GM10248 (cell line): ENCODE data around the gene DNAAF5.
"Not testable (repeated sequence)": the region's sequence is repeated elsewhere in the genome, so short reads cannot be mapped to it uniquely, and the experiment has no call there.

ENCODE experiments used
- CTCF ChIA-PET: fragments of 300-600 bp; sonication (Branson Sonifier 250); formaldehyde crosslinking; extraction: SDS; loops from one replicate; lab custom pipeline; 2021; ENCODE audit warnings: antibody characterized with exemption; lab: Yijun Ruan, JAX
- POLR2A ChIA-PET: fragments of 350-650 bp; sonication (Branson Sonifier 250); formaldehyde crosslinking; extraction: SDS; loops from one replicate; lab custom pipeline; 2020; ENCODE audit warnings: antibody characterized with exemption; lab: Yijun Ruan, JAX
- DNase-seq: peaks from one replicate; pipeline ENCODE4 v3.0.0; 2012; ENCODE audit errors: extremely low spot score
- TF ChIP-seq, protein P1 (sequence below): IDR thresholded peaks from 2 replicates; pipeline ENCODE4 v1.5.1; 2012; ENCODE audit warnings: mild to moderate bottlenecking, low read depth; ENCODE audit errors: extremely low read depth, missing control alignments, control extremely low read depth

Gene DNAAF5

DNA sequence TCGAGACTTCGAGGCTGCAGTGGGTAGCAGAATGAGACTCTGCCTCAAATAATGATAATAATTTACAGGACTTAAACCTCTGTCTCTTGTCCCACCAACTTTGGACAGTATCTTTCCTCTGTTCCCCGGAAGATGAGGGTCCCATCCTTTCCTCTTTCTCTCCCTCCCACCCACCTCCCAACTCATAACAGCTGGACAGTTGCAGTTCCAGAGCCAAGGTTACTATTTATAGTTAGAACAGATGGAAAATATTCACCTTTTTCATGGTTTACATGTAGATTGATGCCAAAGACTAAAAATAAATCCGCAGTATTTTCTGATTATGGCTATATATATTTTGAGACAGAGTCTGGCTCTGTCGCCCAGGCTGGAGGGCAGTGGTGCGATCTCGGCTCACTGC lies 74.2 kb downstream of the DNAAF5 start:
- DNase-seq = no peak
- TF ChIP-seq, protein P1, sequence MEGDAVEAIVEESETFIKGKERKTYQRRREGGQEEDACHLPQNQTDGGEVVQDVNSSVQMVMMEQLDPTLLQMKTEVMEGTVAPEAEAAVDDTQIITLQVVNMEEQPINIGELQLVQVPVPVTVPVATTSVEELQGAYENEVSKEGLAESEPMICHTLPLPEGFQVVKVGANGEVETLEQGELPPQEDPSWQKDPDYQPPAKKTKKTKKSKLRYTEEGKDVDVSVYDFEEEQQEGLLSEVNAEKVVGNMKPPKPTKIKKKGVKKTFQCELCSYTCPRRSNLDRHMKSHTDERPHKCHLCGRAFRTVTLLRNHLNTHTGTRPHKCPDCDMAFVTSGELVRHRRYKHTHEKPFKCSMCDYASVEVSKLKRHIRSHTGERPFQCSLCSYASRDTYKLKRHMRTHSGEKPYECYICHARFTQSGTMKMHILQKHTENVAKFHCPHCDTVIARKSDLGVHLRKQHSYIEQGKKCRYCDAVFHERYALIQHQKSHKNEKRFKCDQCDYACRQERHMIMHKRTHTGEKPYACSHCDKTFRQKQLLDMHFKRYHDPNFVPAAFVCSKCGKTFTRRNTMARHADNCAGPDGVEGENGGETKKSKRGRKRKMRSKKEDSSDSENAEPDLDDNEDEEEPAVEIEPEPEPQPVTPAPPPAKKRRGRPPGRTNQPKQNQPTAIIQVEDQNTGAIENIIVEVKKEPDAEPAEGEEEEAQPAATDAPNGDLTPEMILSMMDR = no peak
- CTCF ChIA-PET = interaction anchor here (0.9 kb wide), 1 partner anchor 12 kb away, joined by 3 read pairs; no protein-coding TSS in a partner anchor
- POLR2A ChIA-PET = no interaction called here

DNA sequence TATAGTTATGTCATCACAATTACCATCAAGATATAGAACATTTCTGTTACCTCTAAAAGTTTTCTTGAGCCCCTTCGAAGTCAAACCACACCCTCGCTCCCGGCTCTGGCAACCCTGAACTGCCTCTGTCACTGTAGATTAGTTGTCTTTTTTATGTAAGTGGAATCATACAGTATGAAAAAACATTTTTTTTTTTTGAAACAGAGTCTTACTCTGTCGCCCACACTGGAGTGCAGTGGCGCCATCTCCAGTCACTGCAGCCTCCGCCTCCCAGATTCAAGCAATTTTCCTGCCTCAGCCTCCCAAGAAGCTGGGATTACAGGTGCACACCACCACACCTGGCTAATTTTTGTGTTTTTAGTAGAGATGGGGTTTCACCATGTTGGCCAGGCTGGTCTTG lies 74.9 kb downstream of the DNAAF5 start:
- DNase-seq, CTCF ChIA-PET, POLR2A ChIA-PET: not testable (repeated sequence)

DNA sequence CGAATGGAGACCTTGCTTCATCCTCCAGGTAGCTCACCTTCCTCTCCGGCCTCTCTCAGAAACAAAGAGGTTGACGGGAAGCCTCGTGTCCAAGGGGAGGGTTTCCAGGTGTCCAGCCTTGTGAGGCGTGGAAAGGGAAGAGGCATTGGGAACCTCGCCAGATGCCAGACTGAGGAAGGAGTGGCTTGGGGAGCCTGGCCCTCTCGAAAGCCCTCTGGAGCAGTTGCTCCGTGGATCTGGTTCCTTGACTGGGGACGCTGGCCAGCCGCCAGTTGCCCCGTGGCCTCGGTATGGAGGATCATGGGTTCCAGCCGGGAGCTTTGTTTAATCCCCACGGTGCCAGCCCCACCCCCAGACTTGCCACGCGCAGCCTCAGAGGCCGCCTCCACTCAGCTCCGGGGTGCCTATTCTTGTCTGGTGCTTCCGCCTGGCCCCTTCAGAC lies 75.5 kb downstream of the DNAAF5 start:
- ChIA-PET POLR2A (no interaction called here), CTCF (no interaction called here)
- DNase-seq = no peak
- TF ChIP-seq, protein P1 = no peak

GRCh38 chr7:802500-803242 lies 76.2 kb downstream of the DNAAF5 start:
- ChIA-PET CTCF (no interaction called here), POLR2A (no interaction called here)
- TF ChIP-seq, protein P1 = no peak
- no peak for DNase-seq

- ChIA-PET POLR2A (no interaction called here), CTCF (no interaction called here)
- no peak for DNase-seq
- TF ChIP-seq, protein P1 = no peak
Measured at GRCh38 chr7:803243-803635, 76.7 kb downstream of the DNAAF5 start.

GRCh38 chr7:803796-804195 lies 77.3 kb downstream of the DNAAF5 start:
- DNase-seq, POLR2A ChIA-PET, CTCF ChIA-PET: not testable (repeated sequence)

DNA sequence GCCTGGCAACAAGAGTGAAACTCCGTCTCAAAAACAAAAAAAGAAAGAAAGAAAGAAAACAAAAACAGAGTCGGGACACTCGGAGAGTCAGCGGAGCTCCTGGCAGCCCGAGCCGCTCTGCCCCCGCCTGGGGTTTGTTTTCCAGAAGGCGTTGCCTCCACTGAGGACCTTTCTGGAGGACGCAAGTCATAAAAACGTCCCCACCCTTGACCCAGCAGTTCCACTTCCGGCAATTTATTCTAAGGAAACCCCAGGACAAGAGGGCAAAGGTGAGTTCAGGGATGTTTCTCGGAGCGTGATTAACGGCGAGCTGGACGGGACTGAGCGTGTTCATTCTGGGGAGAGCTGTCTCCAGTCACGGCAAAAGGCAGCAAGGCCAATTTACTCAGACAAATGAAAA lies 78.8 kb downstream of the DNAAF5 start:
- TF ChIP-seq, protein P1 = no peak
- no peak for DNase-seq
- POLR2A ChIA-PET = no interaction called here
- CTCF ChIA-PET = interaction anchor here (0.8 to 1.7 kb wide), 2 partner anchors 15 to 68 kb away, joined by 3 to 4 read pairs; no protein-coding TSS in a partner anchor
